22Rv1 (cell line): ENCODE data around the gene RAF1.

Source experiments
- H3K27ac ChIP-seq: fragments of 450-650 bp; 2 replicates; pipeline ENCODE4 v1.5.1; 2017
- CTCF ChIP-seq: fragments of 450-650 bp; IDR thresholded peaks from 2 replicates; pipeline ENCODE4 v1.5.1; 2017; ENCODE audit warnings: mild to moderate bottlenecking
- ZFX ChIP-seq: fragments of 450-650 bp; IDR thresholded peaks from 2 replicates; pipeline ENCODE4 v1.6.1; 2017; ENCODE audit warnings: antibody characterized with exemption, borderline replicate concordance

Gene RAF1

GRCh38 chr3:12663936-12664908, at the start of gene RAF1:
Gene RAF1, minus strand, starts transcription at chr3:12664117. Its CDS starts 45,396 bp downstream, at chr3:12618721.
- H3K27ac ChIP-seq, result peak within 1 kb of the TSS; percentile 95
- TF ChIP-seq CTCF (no peak), ZFX (no peak)

GRCh38 chr3:12710062-12710461, 46.1 kb upstream of the RAF1 start:
- TF ChIP-seq ZFX, result no peak
- no peak for TF ChIP-seq CTCF
- H3K27ac ChIP-seq, result no peak overlapping the region

- no peak for TF ChIP-seq ZFX
- no peak for TF ChIP-seq CTCF
- H3K27ac ChIP-seq, result no peak overlapping the region
These were observed 45.4 kb upstream of the RAF1 start for GRCh38 chr3:12709334-12709733.

GRCh38 chr3:12708584-12709192, 44.8 kb upstream of the RAF1 start:
- no peak overlapping the region for H3K27ac ChIP-seq
- no peak for TF ChIP-seq CTCF

GRCh38 chr3:12707449-12707848, 43.5 kb upstream of the RAF1 start:
- no peak for TF ChIP-seq CTCF
- no peak for TF ChIP-seq ZFX
- H3K27ac ChIP-seq, result no peak overlapping the region

- H3K27ac ChIP-seq, result no peak overlapping the region
- TF ChIP-seq ZFX, result no peak
- TF ChIP-seq CTCF, result peak; percentile 93
These were observed 42.8 kb upstream of the RAF1 start for GRCh38 chr3:12706504-12707253.
